Measurements from ENCODE around the gene C13orf46.

DNA sequence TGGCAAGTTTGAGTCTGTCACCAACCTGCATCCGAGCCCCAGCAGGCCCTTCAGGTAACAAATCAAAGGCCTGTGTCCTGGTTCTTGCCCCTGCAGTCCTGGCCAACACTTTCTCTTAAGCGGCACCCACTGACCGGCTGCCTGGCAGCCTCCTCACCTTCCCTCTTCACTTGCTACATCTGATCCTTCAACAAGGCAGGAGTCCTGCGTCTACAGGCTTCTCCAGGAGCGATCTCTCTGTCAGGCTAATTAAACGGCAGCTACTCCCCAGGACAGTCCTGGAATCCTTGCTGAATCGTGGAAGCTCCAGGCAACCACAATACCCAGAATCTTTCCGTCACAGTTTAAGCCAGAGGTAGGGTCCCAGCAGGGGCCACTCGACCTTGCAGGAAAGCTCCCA lies 68.9 kb downstream of the C13orf46 start:
- TF ChIP-seq, protein P1, sequence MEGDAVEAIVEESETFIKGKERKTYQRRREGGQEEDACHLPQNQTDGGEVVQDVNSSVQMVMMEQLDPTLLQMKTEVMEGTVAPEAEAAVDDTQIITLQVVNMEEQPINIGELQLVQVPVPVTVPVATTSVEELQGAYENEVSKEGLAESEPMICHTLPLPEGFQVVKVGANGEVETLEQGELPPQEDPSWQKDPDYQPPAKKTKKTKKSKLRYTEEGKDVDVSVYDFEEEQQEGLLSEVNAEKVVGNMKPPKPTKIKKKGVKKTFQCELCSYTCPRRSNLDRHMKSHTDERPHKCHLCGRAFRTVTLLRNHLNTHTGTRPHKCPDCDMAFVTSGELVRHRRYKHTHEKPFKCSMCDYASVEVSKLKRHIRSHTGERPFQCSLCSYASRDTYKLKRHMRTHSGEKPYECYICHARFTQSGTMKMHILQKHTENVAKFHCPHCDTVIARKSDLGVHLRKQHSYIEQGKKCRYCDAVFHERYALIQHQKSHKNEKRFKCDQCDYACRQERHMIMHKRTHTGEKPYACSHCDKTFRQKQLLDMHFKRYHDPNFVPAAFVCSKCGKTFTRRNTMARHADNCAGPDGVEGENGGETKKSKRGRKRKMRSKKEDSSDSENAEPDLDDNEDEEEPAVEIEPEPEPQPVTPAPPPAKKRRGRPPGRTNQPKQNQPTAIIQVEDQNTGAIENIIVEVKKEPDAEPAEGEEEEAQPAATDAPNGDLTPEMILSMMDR (optimal IDR thresholded peaks at IDR 0.05 in 1 of 3, IDR thresholded peaks at IDR 0.05 in 1 of 3, conservative IDR thresholded peaks at IDR 0.05 in 1 of 3; ENCODE audit: extremely low read depth in 1 of 3, insufficient read depth in 2 of 3, low read length in 3 of 3): no peak
- no peak for TF ChIP-seq EZH2 (IDR thresholded peaks at IDR 0.05; ENCODE audit: low read length)
